Esophagus muscularis mucosa (tissue), 4 donors: Measurements from ENCODE around the gene ACER1.

Experiments
- EP300 ChIP-seq: sonication (generic); formaldehyde crosslinking; IDR thresholded peaks from one replicate; pipeline ENCODE4 v1.6.1; 2017; ENCODE audit warnings: antibody characterized with exemption
- POLR2A ChIP-seq: fragments of 450-650 bp; IDR thresholded peaks from one replicate; pipeline ENCODE4 v1.6.1; 2017; ENCODE audit warnings: antibody characterized with exemption, moderate library complexity, mild to moderate bottlenecking, low read depth
- TF ChIP-seq, protein P1 (sequence below), 3 experiments: fragments of 200-600 bp in 2 of 3; fragments of 450-650 bp in 1 of 3; sonication (generic) in 2 of 3; IDR thresholded peaks; one replicate each; pipeline ENCODE4 v1.5.1; 2017 to 2019; ENCODE audit warnings: antibody characterized with exemption in 3 of 3, mild to moderate bottlenecking in 2 of 3, moderate library complexity in 1 of 3

DNA sequence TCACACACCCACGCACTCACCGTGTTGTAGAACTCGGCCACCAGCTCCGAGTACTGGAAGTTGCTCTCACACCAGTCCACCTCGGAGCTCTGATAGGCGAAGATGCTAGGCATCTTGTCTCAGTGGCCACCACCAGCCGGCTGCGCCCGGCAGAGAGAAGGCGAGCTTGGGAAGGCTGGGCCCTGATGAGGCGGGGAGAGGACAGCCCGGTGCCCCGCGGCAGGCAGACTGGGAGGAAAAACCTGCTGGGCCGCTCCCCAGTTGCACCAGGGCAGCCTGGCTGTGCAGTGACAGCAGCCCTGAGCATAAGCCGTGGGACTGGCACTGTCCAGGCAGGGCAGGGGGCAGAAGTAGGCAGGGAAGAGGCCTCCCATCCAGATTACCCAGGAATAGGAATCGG lies at the start of gene ACER1:
- TF ChIP-seq, protein P1, sequence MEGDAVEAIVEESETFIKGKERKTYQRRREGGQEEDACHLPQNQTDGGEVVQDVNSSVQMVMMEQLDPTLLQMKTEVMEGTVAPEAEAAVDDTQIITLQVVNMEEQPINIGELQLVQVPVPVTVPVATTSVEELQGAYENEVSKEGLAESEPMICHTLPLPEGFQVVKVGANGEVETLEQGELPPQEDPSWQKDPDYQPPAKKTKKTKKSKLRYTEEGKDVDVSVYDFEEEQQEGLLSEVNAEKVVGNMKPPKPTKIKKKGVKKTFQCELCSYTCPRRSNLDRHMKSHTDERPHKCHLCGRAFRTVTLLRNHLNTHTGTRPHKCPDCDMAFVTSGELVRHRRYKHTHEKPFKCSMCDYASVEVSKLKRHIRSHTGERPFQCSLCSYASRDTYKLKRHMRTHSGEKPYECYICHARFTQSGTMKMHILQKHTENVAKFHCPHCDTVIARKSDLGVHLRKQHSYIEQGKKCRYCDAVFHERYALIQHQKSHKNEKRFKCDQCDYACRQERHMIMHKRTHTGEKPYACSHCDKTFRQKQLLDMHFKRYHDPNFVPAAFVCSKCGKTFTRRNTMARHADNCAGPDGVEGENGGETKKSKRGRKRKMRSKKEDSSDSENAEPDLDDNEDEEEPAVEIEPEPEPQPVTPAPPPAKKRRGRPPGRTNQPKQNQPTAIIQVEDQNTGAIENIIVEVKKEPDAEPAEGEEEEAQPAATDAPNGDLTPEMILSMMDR (IDR thresholded peaks at IDR 0.05), result no peak
- TF ChIP-seq POLR2A (no peak), EP300 (no peak)
